Measurements from ENCODE around the gene POU6F2.

POU6F2 gene

GRCh38 chr7:39016609-39017008 lies 38.9 kb downstream of the POU6F2 start:
- Histone ChIP-seq H3K36me3 (no peaks in the 10 kb centered on the region), H3K9me3 (no peaks in the 10 kb centered on the region), H3K4me3 (no peak overlapping the region), H3K4me1 (peaks cover 0 to 3% (median 0%) of the 10 kb centered on the region in 4 donors), H3K27ac (no peak overlapping the region), H3K27me3 (no peaks in the 10 kb centered on the region)
- intact Hi-C loops (cut with DNase I; ENCODE audit: low total_unique reads): no loop called here
- TF ChIP-seq CTCF (IDR thresholded peaks at IDR 0.05): no peak
- no peak for DNase-seq

- no peaks in the 10 kb centered on the region for H3K27me3 ChIP-seq
- no peak for TF ChIP-seq CTCF (IDR thresholded peaks at IDR 0.05)
- H3K27ac ChIP-seq: no peak overlapping the region
- intact Hi-C loops (cut with DNase I; ENCODE audit: low total_unique reads): no loop called here
- H3K4me1 ChIP-seq: peaks cover 0 to 3% (median 0%) of the 10 kb centered on the region in 4 donors
- H3K9me3 ChIP-seq: no peaks in the 10 kb centered on the region
- H3K4me3 ChIP-seq: no peak overlapping the region
- no peak for DNase-seq
- no peaks in the 10 kb centered on the region for H3K36me3 ChIP-seq
Observed at GRCh38 chr7:39017369-39017915, 39.7 kb downstream of the POU6F2 start.

DNA sequence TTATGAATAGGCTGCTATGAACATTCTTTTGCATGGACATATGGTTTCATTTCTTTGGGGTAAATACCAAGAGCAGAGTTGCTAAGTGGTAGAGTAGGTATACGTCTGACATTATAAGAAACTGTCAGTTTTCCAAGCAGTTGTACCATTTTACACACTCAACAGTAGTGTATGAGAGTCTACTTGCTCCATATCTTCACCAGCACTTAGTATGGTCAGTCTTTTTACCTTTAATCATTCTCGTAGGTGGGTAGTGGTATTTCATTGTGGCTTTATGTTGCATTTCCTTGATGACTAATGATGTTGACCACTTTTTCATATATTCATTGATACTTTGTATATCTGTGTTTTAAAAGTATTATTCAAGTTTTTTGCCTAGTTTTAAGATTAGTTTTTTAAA lies 45.1 kb downstream of the POU6F2 start:
- no peak for DNase-seq
- H3K27me3 ChIP-seq: no peaks in the 10 kb centered on the region
- no peaks in the 10 kb centered on the region for H3K36me3 ChIP-seq
- H3K4me3 ChIP-seq: no peak overlapping the region
- H3K4me1 ChIP-seq: peaks cover 0 to 10% (median 0%) of the 10 kb centered on the region in 4 donors
- no peak for TF ChIP-seq CTCF (IDR thresholded peaks at IDR 0.05)
- peaks cover 0 to 5% (median 0%) of the 10 kb centered on the region in 3 donors for H3K9me3 ChIP-seq
- intact Hi-C loops (cut with DNase I; ENCODE audit: low total_unique reads): no loop called here
- H3K27ac ChIP-seq: no peak overlapping the region

DNA sequence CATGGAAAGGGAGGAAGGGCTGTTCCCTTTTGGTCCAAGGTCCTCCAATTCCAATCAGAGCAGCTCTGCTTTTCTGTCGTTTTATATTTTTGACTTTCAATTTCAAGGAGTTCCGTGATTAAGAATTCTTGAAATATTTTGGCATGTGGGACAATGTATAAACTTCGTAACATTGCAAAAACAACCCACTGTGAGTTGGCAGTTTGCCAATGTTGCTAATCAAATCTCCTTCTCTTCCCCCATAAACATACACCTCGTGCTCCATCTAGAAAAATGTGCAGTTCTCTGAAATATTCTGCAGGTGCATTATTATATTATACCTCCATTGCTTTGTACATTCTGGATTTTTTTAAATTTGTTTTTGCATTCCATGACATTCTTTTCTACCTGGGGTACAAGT lies 49.8 kb downstream of the POU6F2 start:
- DNase-seq: no peak
- Histone ChIP-seq H3K27me3 (no peaks in the 10 kb centered on the region), H3K9me3 (peaks cover 0 to 5% (median 0%) of the 10 kb centered on the region in 3 donors), H3K4me1 (peaks cover 0 to 7% (median 0%) of the 10 kb centered on the region in 4 donors), H3K27ac (no peak overlapping the region), H3K36me3 (no peaks in the 10 kb centered on the region), H3K4me3 (no peak overlapping the region)
- TF ChIP-seq CTCF (IDR thresholded peaks at IDR 0.05): no peak
- intact Hi-C loops (cut with DNase I; ENCODE audit: low total_unique reads): no loop called here

GRCh38 chr7:39033885-39034624 lies 56.3 kb downstream of the POU6F2 start:
- Histone ChIP-seq H3K27me3 (no peaks in the 10 kb centered on the region), H3K27ac (no peak overlapping the region), H3K4me3 (no peak overlapping the region), H3K4me1 (no peaks in the 10 kb centered on the region), H3K36me3 (no peaks in the 10 kb centered on the region), H3K9me3 (no peaks in the 10 kb centered on the region)
- intact Hi-C loops (cut with DNase I; ENCODE audit: low total_unique reads): no loop called here
- no peak for TF ChIP-seq CTCF (IDR thresholded peaks at IDR 0.05)
- no peak for DNase-seq
